COLO668 (cell line): Measurements from ENCODE around the gene ARHGAP40.
A peak's percentile ranks its signal among the peaks of the same experiment; 100 is the strongest.

Experiments used
- DNase-seq: peaks from one replicate; lab custom pipeline; 2025; ENCODE audit not compliant: unreplicated experiment; lab: John Stamatoyannopoulos, UW

Gene ARHGAP40

GRCh38 chr20:38617011-38617829 lies 15.6 kb downstream of the ARHGAP40 start:
- DNase-seq: no peak

- DNase-seq: no peak
Observed at GRCh38 chr20:38617830-38618196, 16.2 kb downstream of the ARHGAP40 start.

- DNase-seq: no peak
Observed at GRCh38 chr20:38620441-38620840, 18.8 kb downstream of the ARHGAP40 start.

GRCh38 chr20:38623061-38623460 lies 21.5 kb downstream of the ARHGAP40 start:
- DNase-seq: no peak

GRCh38 chr20:38624084-38624483 lies 22.5 kb downstream of the ARHGAP40 start:
- DNase-seq: no peak

GRCh38 chr20:38625896-38626295 lies 24.3 kb downstream of the ARHGAP40 start:
- DNase-seq: no peak

GRCh38 chr20:38626921-38627659 lies 25.5 kb downstream of the ARHGAP40 start:
- DNase-seq: no peak

GRCh38 chr20:38628580-38629470 lies 27.2 kb downstream of the ARHGAP40 start:
- DNase-seq: no peak

- DNase-seq: no peak
Observed at GRCh38 chr20:38629979-38630378, 28.4 kb downstream of the ARHGAP40 start.

GRCh38 chr20:38630727-38631126 lies 29.1 kb downstream of the ARHGAP40 start:
- no peak for DNase-seq

- DNase-seq: no peak
Observed at GRCh38 chr20:38631155-38632022, 29.8 kb downstream of the ARHGAP40 start.

GRCh38 chr20:38633577-38634093 lies 32.0 kb downstream of the ARHGAP40 start:
- peak; percentile 47 for DNase-seq

- DNase-seq: no peak
Observed at GRCh38 chr20:38635721-38636288, 34.2 kb downstream of the ARHGAP40 start.

- no peak for DNase-seq
Observed at GRCh38 chr20:38640521-38640920, 38.9 kb downstream of the ARHGAP40 start.

GRCh38 chr20:38642498-38642897 lies 40.9 kb downstream of the ARHGAP40 start:
- DNase-seq: no peak

- DNase-seq: no peak
Observed at GRCh38 chr20:38644588-38645260, 43.1 kb downstream of the ARHGAP40 start.

- no peak for DNase-seq
Observed at GRCh38 chr20:38645351-38645750, 43.7 kb downstream of the ARHGAP40 start.

- DNase-seq: peak; percentile 73
Observed at GRCh38 chr20:38645980-38646858, 44.6 kb downstream of the ARHGAP40 start.
